Left renal cortex interstitium (tissue), 4 donors: Measurements from ENCODE around the gene STXBP1. TPM values are rescaled to one million over a fixed set of nuclear protein-coding genes. Genes with fewer than 3 reads are reported as not detected.
A peak's percentile ranks its signal among the peaks of the same experiment; 100 is the strongest.

Experiments used
- DNase-seq, 4 donors: peaks; one replicate each; pipeline ENCODE4 v3.0.0-alpha.2; 2013; ENCODE audit warnings: low read depth in 4 of 4, low spot score in 2 of 4, missing footprints in 1 of 4
- polyA plus RNA-seq, 4 donors: library from polyadenylated mRNA; unstranded; fragments of 120-200 nt; gene quantifications; one replicate each; pipeline ENCODE4 v1.2.1, GENCODE V29; 2013; ENCODE audit not compliant: insufficient read length in 4 of 4

Gene STXBP1
- polyA plus RNA-seq, 4 donors, result 23.6 to 38.6 (median 31.6) TPM

DNA sequence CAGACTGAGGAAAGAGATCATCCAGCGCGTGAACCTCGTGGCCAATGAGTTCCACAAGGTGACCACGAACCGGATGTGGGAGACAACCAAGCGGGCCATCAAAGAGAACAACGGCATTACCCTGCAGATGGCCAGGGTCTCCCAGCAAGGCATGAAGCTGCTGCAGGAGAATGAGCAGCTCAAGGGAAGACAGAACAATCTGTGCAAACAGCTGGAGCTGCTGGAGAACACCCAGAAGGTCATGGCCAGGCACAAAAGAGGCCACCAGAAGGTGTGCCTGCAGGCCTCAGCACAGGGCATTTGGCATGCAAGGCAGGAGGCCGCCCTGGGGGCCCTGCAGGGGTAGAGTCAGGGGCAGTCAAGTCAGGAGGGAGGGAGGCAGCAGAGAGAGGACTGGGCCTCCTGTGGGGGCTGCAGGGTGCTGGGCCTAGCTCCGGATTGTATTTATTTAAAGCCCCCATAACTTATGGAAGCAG, 99.2 kb downstream of the STXBP1 start:
- no peak for DNase-seq

DNA sequence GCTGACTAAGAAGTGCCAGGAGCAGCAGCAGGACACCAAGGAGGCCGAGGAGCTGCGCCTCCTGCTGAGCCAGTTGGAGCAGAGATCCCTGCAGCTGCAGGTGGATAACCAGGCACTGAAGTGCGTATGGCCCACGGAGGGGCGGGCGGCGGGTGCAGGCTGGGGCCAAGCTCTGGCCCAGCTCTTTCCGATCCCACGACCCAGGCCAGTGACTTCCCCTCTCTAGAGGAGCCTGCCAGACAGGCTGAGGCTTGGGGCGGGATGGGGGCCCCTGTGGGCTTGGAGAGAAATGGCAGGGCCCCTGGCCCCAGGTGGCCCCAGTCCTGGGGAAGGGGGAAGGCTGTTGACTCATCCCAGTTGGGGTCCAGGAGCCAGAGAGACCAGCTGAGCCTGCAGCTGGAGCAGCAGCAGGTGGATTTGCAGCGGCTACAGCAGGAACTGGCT, 99.8 kb downstream of the STXBP1 start:
- DNase-seq, result no peak

DNA sequence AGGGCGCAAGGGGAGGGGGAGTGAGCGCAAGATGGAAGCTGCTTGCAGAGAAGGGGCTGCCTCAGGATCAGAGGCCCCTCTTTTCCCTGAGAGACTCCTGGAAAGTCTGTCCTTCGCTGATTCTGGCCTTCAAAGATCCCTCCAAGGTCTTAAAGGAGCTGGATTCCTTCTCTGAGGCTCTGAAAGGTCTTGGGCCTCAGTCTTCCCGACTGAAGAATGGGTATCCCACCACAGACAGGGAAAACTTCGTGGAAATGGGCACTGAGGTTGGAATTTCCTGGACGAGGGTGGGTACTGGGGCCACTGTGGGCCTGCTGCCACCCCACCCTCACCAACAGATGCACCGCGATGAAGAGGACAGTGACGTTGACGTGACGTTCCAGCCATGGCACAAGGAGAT, 100.3 kb downstream of the STXBP1 start:
- no peak for DNase-seq

DNA sequence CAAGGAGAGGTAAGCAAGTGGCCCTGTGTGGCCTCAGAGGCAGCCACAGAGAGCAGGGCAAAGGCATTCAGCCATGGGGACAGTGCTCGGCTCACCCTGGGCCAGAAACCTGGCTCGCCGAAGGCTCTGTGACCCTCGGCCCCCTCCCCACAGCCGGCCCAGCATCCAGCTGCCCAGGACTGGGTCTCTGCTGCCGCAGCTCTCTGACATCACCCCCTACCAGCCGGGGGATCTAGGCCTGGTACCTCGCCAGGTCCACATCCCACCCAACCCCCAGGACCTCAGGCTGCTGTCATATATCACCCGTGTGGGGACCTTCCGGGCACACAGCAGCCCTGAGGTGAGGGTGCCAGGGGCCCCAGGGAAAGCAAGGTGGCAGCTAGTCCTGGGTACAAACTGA, 100.8 kb downstream of the STXBP1 start:
- DNase-seq, result no peak

DNA sequence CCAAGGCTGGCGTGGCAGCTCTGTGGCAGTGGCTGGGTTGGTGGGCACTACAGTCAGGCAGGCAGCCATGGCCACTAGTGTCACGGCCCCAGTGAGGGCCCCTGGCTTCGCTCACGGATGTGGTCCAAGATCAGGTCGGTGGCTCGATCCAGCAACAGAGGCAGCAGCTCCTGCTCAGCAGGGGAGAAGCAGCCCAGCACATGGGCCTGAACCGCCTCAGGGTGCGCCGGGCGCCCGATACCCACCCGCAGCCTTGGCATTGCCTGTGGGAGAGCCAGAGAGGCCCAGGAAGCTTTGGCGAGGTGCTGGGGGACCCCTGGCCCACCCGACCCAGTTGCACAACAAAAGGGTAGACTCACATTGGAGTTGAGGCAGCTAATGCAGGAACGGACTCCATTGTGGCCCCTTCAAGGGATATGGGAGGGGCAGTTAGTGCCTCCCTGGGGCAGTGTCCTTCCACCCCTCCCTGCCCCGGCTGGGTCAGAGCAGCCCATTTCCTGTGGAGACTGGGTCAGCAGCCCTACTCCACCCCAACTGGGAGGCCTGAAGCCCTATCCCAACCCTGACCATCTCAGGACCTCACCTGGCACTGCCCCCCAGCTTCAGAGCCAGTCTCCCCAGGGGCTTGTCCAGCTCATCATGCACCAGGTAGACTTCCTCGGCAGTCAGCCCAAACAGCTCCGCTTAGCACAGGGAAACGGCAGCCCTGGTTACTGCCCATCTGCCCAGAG, 102.1 kb downstream of the STXBP1 start:
- DNase-seq, result no peak

DNA sequence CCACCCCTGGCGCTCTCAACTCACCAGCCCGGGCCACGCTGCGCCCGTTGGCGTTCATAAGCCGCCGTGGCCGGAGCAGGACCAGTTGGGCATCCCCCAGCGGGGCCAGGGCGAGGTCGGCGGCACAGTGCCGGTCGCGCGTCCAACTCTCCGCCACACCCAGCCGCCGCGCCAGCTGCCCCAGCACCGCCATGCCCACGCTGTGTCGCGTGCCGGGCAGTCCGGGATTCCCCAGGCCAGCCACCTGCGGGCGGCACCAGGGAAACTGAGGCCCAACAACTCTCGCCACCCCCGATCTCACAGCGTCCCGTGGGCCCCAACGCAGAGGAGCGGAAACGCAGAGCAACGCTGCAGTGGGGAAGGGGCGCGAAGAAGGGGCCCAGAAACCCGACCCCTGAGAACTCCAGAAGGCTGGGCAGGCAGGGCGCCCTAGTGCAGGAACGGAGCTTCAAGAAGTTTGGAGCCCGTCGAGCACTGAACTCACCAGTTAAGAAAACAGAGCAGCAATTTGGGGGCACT, 102.9 kb downstream of the STXBP1 start:
- DNase-seq, result peak in 1 of 4 donors; percentile 39

DNA sequence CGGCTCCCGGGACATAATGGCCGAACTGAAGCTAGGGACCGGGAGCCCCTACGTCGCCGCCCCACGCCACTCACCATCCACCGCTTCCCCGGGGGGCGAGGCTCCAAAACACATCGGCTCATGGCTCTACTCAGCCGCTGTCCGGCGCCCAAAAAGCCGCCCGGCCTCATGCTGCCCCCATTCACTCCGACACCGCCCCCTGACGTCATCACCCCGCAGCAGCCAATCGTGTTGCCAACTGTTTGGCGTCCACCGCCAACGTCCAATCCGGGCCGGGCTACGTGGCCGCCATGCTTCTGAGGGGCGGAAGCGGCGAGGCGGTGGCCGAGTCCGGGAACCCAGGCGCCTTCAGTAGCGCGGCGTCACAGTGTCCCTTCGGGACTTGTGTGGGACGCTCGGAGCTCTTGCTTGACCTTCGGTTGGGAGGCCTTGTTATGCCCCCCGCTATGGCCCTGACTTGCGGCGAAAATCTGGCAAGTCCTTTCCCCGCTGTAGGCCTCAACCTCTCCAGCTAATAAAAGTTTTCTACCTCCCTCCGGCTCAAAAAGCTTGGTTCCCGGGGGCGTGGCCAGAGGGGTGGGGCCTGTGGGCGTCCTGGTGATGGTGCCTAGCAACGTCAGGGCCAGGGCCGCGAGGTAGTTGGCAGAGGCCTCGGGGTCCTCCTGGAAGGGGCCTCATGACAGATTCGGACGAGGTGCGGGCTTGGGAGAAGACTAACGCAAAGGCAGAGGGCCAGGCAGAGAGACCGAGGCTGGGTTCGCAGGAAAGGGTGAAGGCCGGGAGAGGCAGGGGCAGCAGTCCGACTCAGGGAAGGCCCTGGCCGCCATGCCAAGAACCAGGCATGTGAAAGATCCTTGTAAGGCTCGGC, 103.6 kb downstream of the STXBP1 start, which contains the start of the genes PTRH1 and TTC16:
Gene PTRH1, minus strand, starts transcription at position 194 of the 868 bp plus-strand sequence. Its CDS starts 24 bp downstream, at position 170.
Gene TTC16, plus strand, starts transcription at position 610 of the 868 bp plus-strand sequence. Its CDS starts 67 bp downstream, at position 677.
- DNase-seq, result peak; percentile 87 to 95 (median 92)

DNA sequence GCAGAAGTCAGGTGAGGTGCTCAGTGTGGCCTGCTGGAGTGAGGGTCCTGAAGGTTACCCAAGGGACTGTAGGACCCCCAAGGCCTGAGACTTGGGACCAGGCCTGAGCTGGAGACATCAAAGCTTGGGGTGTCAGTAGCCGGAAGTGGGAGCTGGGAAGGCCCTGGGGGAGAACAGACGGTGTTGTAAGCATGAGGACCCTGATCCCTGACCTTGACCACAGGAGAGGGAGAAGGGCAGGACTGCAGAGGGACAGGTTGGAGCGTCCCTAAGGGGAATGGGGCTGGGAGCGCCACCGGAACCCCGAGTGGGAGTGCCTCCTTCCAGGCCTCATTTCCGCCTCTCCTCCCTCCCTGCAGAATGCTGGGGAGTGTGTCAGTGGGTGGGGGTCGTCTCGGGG, 104.3 kb downstream of the STXBP1 start:
- no peak for DNase-seq

DNA sequence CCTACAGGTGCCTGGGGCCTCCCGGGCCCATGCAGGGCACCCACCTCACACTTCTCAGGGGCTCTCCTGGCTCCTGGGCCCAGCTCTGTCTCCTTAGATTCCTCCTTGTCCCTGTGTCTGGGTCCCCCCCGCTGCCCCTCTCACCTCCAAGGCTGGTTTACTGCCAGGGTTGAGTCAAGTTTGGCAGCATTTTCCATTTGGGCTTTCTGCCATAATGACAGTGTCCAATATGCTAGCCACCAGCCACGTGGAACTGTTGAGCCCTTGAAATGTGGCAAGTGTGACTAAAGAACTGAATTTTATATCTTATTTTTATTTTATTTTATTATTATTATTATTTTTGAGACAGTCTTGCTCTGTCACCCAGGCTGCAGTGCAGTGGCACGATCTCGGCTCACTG, 105.7 kb downstream of the STXBP1 start:
- no peak for DNase-seq

DNA sequence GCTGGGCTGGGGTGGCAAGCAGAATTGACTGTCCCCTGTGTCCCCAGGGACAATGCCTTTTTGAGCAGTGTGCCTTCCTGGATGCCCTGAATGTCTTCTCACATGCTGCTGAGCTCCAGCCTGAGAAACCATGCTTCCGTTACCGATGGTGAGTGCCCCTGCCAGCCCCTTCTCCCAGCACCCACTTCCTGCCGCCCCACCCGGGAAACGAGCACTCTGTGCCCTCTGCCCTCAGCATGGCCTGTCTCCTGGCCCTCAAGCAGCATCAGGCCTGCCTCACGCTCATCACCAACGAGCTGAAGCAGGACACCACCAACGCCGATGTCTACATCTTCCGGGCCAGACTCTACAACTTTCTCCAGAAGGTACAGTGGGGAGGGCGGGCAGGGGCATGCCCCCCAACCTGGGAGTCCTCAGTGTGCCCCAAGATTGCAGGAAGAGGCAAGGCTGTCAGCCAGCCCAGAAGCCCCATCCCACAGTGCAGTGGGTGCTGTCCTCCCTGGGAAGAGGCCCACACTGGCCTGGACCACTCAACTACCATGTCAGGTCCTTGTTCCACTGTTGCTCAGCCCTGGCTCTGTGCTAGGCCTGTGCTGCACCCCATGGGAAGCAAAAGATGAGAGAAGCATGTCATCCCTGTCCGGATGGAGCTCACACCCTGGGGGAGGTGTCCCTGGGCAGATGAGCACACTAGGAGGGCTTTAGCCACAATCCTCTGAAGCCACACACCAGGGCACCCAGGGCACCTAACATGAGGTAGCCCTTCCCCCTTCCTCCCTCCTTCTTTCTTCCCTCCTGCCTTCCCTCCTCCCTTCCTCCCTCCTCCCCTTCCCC, 108.2 kb downstream of the STXBP1 start:
- no peak for DNase-seq

DNA sequence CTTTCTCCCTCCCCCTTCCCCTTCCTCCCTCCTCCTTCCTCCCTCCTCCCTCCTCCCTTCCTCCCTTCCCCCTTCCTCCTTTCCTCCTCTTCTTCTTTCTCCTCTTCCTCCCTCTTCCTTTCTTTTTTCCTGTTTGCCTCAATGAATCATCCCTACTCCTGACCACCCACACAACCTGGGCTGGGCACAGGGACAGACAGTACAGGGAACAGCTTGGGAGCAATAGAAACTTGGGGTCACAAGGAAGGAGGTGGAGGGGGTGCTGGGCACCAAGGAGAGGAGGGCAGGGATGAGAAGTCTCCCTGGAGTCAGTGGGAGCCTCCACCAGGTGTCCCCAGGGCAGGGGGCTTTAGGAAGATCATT, 108.8 kb downstream of the STXBP1 start:
- no peak for DNase-seq

DNA sequence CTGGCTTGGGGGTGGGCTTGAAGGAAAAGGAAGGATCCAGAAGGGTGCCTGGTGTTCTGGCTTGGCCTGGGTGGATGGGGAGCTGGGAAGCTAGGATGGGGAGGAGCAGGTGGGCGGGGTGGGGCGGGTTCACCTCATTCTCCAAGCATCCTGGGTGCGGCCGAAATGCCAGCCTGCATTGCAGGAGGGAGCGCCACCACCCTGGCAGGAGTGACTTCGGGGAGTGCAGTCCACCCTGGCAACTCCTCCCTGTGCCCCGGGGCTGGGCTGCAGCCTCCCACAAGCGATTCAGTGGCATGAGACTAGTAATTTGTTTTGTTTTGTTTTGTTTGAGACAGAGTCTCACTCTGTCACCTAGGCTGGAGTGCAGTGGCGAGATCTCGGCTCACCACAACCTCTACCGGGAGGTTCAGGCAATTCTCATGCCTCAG, 109.3 kb downstream of the STXBP1 start:
- no peak for DNase-seq

DNA sequence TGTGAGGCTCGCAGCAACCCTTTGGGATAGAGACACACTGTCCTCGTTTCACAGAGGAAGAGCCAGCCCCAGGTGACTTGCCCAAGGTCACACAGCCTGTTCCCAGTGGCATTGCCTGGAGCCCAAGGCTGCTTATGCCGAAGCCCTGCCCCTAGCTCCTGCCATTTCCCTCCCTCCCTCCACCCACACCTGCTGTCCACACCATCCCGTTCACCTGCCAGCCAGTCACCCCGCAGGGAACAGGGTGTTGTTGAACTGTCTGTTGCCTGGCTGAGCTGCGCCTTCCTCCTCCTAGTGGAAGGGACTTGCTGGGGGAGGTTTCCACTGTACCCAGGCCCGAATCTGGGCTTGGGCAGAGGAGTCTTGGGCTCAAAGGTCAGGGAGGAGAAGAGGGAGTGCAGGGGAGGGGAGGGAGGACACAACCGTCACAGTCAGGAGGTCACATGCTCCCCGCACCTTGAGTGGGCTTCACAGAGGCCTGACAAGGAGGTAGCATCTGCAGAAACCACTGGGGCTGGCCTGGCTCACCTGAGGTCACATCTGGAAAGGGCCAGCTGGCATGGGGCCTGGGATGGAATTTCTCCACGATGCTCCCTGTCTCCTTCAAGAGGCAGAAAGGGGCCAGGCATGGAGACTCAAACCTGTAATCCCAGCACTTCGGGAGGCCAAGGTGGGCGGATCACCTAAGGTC, 110.1 kb downstream of the STXBP1 start:
- no peak for DNase-seq

DNA sequence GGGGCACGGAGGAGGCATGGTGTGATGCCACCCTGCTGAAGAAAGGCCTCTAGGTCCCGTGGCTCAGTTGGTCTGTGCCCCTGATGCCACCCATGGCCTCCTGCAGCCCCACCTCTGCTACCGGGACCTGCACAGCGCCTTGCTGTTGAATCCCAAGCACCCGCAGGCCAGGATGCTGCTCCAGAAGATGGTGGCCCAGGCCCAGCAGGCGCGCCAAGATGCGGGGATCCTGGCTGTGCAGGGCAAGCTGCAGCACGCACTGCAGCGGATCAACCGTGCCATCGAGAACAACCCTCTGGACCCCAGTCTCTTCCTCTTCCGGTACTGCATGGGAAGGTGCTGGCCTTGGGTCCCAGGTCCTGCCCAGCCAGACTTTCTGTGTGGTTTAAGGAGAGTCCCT, 110.9 kb downstream of the STXBP1 start:
- no peak for DNase-seq

DNA sequence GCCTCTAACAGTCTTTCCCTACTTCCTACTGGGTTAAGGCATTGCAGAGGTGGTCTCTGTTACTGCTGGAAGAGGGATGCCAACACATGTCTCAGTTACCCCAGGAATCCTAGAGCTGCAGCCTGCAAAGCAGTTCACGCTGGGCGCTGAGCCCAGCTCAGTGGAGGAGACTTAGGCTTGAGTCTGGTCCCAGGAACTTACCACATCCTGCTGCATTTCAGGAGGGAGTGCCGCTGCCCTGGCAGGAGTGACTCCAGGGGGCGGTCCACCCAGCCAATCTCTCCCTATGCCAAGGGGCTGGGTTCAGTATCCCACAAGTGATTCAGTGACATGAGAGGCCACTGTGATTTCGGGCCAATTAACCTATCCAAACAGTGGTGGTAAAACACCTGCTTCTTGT, 111.4 kb downstream of the STXBP1 start:
- no peak for DNase-seq

DNA sequence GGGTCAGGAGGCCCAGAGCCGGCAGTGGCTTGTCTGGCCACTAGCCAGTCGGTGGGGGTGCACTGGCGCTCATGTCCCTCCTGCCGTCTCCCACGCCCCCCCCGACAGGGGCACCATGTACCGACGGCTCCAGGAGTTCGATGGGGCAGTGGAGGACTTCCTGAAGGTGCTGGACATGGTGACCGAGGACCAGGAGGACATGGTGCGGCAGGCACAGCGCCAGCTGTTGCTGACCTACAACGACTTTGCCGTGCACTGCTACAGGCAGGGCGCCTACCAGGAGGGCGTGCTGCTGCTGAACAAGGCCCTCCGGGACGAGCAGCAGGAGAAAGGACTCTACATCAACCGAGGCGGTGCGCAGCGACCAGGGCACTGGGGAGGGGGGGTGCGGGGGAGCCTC, 111.9 kb downstream of the STXBP1 start:
- no peak for DNase-seq

DNA sequence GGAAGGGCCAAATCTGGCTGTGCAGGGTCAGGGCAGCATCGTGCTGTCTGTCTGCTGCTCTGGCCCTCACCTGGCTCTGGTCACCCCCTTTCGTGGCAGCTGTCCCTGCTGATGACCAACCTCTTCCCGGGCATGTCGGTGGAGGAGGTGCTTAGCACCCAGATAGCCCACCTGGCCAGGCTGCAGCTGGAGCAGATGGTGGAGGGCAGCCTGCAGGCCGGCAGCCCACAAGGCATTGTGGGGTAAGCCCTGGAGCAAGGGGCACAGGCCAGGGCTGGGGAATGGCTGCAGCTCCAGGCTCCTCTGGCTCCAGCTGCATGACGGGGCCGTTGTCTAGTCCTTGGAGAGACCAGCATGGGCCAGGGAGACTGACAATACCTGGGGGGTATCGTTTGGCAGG, 114.8 kb downstream of the STXBP1 start:
- DNase-seq, result no peak

DNA sequence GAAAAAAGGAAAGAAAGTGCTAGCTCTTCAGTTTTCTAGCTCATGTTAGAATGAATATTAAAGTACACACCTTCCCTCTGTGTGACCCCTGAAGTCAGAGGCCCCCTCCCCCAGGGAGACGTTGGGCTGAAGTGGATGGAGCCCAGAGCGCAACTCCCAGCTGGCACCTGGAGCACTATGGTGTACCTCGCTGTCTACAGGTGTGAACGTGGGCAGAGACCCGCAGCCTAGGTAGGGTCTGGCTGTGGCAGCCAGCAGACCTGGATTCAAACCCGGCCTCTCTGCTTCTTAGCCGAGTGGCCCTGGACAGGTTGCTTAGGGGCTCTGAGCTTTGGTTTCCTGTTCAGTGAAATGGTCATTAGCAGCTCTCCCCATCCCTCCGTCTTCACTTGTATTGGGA, 116.7 kb downstream of the STXBP1 start:
- DNase-seq, result no peak

DNA sequence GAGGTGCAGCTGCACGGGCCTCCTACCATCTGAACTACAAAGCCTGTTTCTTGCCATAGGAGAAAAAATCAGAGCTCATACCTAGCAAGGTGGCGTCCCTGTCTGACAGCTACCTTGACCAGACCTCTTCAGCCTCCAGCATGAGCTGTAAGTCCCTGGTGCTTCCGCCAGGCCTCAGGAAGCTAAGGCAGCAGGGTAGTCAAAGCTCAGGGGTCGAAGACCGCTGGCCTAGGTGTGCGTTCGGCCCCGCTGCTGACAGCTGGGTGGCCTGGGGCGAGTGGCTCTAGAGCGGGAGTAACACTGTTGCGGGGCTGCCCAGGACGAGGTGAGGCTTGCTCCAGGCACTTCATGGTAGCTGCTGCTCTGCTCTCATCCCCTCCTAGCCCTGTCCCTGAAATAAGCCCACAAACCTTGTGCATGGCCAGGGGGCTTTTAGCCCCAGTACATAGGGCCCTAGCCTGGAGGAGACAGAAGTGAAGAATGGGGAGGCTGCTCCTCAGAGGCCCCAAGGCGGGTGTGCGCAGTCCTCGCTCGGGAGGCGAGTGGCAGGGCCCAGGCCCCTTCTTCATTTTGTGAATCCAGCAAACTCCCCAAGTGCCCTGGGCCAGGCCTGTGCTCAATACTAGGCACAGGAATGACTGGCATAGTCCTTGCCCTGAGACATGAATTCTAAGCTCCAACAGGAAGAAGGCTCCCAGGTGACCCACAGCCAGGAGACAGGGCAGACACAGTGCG, 117.6 kb downstream of the STXBP1 start:
- no peak for DNase-seq
